PC-9 (cell line): ENCODE results near the gene UNC13A. TPM values are rescaled to one million over a fixed set of nuclear protein-coding genes. Genes with fewer than 3 reads are reported as not detected.
"Not testable (repeated sequence)": the region's sequence is repeated elsewhere in the genome, so short reads cannot be mapped to it uniquely, and the experiment has no call there.

Experiments used
- BruUV-seq: library from RNA; stranded (reverse); fragments of 400-500 nt; replicated peaks from 2 replicates; lab custom pipeline; 2021; lab: Mats Ljungman, UMichigan
- CTCF ChIA-PET: fragments of 300-600 bp; sonication (Branson Sonifier 250); formaldehyde crosslinking; loops from one replicate; lab custom pipeline; 2022; ENCODE audit warnings: antibody characterized with exemption; lab: Charles Lee
- POLR2A ChIA-PET: fragments of 300-600 bp; sonication (Branson Sonifier 250); formaldehyde crosslinking; loops from one replicate; lab custom pipeline; 2022; ENCODE audit warnings: antibody characterized with exemption; ENCODE audit not compliant: unreplicated experiment; lab: Charles Lee
- DNase-seq, 2 experiments: peaks; one replicate each; pipeline versions ENCODE4 v3.0.0 to v3.0.0-alpha.2; 2015 to 2022; ENCODE audit warnings: mixed read lengths in 1 of 2
- H2AFZ ChIP-seq: fragments of 200-600 bp; sonication (generic); 2 replicates; pipeline ENCODE4 v1.8.1; 2017; ENCODE audit warnings: antibody characterized with exemption
- H3F3A ChIP-seq: fragments of 200-600 bp; sonication (generic); 2 replicates; pipeline ENCODE4 v1.8.1; 2017; ENCODE audit warnings: antibody characterized with exemption, mild to moderate bottlenecking, low read depth; ENCODE audit not compliant: insufficient read depth
- H3K27ac ChIP-seq: fragments of 200-600 bp; sonication (generic); 2 replicates; pipeline ENCODE4 v1.6.1; 2016; ENCODE audit warnings: mixed run types
- H3K27me3 ChIP-seq: fragments of 200-600 bp; sonication (generic); 2 replicates; pipeline ENCODE4 v1.6.1; 2016; ENCODE audit warnings: low read depth, mixed run types; ENCODE audit not compliant: insufficient read depth
- H3K36me3 ChIP-seq: fragments of 200-600 bp; sonication (generic); 2 replicates; pipeline ENCODE4 v1.6.1; 2016; ENCODE audit warnings: low read depth, mixed run types
- H3K4me1 ChIP-seq: fragments of 200-600 bp; sonication (generic); replicated peaks from 2 replicates; pipeline ENCODE4 v1.6.1; 2016; ENCODE audit warnings: mixed run types; ENCODE audit not compliant: insufficient read depth
- H3K4me2 ChIP-seq: fragments of 200-600 bp; sonication (generic); 2 replicates; pipeline ENCODE4 v1.6.1; 2017; ENCODE audit warnings: mixed run types
- H3K4me3 ChIP-seq: fragments of 200-600 bp; sonication (generic); 2 replicates; pipeline ENCODE4 v1.6.1; 2016; ENCODE audit warnings: mixed run types
- H3K79me2 ChIP-seq: fragments of 200-600 bp; sonication (generic); 2 replicates; pipeline ENCODE4 v1.6.1; 2017; ENCODE audit warnings: low read depth, mixed run types
- H3K9me2 ChIP-seq: fragments of 200-600 bp; sonication (generic); 2 replicates; pipeline ENCODE4 v1.8.1; 2017; ENCODE audit warnings: mild to moderate bottlenecking; ENCODE audit not compliant: insufficient read depth
- H3K9me3 ChIP-seq: fragments of 200-600 bp; sonication (generic); 2 replicates; pipeline ENCODE4 v1.8.1; 2016; ENCODE audit warnings: low read depth; ENCODE audit not compliant: insufficient read depth
- H4K20me1 ChIP-seq: fragments of 200-600 bp; sonication (generic); 2 replicates; pipeline ENCODE4 v1.8.1; 2017; ENCODE audit not compliant: insufficient read depth
- EZH2 ChIP-seq: fragments of 200-600 bp; sonication (generic); IDR thresholded peaks from 2 replicates; pipeline ENCODE4 v1.8.0; 2017; ENCODE audit warnings: antibody characterized with exemption, low read depth
- intact Hi-C: fragments of 100-400 bp; cut with micrococcal nuclease; formaldehyde crosslinking; loops from one replicate; pipeline ENCODE4 v1.10.0; 2022; ENCODE audit not compliant: unreplicated experiment
- total RNA-seq: library from RNA; stranded (reverse); gene quantifications from 2 replicates; pipeline ENCODE4 v1.2.3, GENCODE V29; 2021
- TF ChIP-seq, protein P1 (sequence below): fragments of 200-600 bp; sonication (generic); conservative IDR thresholded peaks from 2 replicates; pipeline ENCODE4 v1.6.1; 2017; ENCODE audit warnings: mixed run types, antibody characterized with exemption, mild to moderate bottlenecking, moderate library complexity

Gene UNC13A
- total RNA-seq, 1 experiment from 2014 or later, result 0.17 TPM

GRCh38 chr19:17570791-17571190 is 117.4 kb downstream of the UNC13A start:
- Histone ChIP-seq H3K9me3 (no peaks in the 10 kb centered on the region), H3K4me2 (no peak overlapping the region), H2AFZ (no peak overlapping the region), H3K4me3 (no peak overlapping the region), H3K79me2 (0 out of 2 replicates have a peak, but pooled peaks cover 3% of the 10 kb centered on the region), H3K9me2 (no peaks in the 10 kb centered on the region), H3K36me3 (peaks cover 12% of the 10 kb centered on the region; the same call in 1 of the 2 replicates), H3K27ac (no peak overlapping the region), H3K4me1 (peaks cover 11% of the 10 kb centered on the region), H4K20me1 (no peaks in the 10 kb centered on the region), H3F3A (peaks cover 18% of the 10 kb centered on the region), H3K27me3 (no peaks in the 10 kb centered on the region)
- TF ChIP-seq EZH2, result no peak
- TF ChIP-seq, protein P1, sequence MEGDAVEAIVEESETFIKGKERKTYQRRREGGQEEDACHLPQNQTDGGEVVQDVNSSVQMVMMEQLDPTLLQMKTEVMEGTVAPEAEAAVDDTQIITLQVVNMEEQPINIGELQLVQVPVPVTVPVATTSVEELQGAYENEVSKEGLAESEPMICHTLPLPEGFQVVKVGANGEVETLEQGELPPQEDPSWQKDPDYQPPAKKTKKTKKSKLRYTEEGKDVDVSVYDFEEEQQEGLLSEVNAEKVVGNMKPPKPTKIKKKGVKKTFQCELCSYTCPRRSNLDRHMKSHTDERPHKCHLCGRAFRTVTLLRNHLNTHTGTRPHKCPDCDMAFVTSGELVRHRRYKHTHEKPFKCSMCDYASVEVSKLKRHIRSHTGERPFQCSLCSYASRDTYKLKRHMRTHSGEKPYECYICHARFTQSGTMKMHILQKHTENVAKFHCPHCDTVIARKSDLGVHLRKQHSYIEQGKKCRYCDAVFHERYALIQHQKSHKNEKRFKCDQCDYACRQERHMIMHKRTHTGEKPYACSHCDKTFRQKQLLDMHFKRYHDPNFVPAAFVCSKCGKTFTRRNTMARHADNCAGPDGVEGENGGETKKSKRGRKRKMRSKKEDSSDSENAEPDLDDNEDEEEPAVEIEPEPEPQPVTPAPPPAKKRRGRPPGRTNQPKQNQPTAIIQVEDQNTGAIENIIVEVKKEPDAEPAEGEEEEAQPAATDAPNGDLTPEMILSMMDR, result no peak
- DNase-seq, result no peak
- no TSS peak for BruUV-seq
- intact Hi-C loops, result no loop called here
- ChIA-PET POLR2A (no interaction called here), CTCF (no interaction called here)

- H3K9me2 ChIP-seq, H3K27me3 ChIP-seq, H3K4me2 ChIP-seq, DNase-seq, CTCF ChIA-PET, H3K27ac ChIP-seq, H3K79me2 ChIP-seq, POLR2A ChIA-PET, H3K9me3 ChIP-seq, H2AFZ ChIP-seq, intact Hi-C loops, H3K4me3 ChIP-seq, BruUV-seq, H4K20me1 ChIP-seq: not testable (repeated sequence)
- Histone ChIP-seq H3F3A (peaks cover 20% of the 10 kb centered on the region), H3K4me1 (peaks cover 15% of the 10 kb centered on the region), H3K36me3 (peaks cover 12% of the 10 kb centered on the region; the same call in 1 of the 2 replicates)
Measured at GRCh38 chr19:17570291-17570690, 117.9 kb downstream of the UNC13A start.

GRCh38 chr19:17567940-17568339 is 120.2 kb downstream of the UNC13A start:
- no peaks in the 10 kb centered on the region for H3K9me2 ChIP-seq
- no peak overlapping the region for H3K27ac ChIP-seq
- H4K20me1 ChIP-seq, result no peaks in the 10 kb centered on the region
- H3K4me2 ChIP-seq, result no peak overlapping the region
- TF ChIP-seq, protein P1, result no peak
- no peak for TF ChIP-seq EZH2
- peaks cover 36% of the 10 kb centered on the region for H3F3A ChIP-seq
- no peaks in the 10 kb centered on the region for H3K27me3 ChIP-seq
- no peaks in the 10 kb centered on the region for H3K9me3 ChIP-seq
- ChIA-PET POLR2A (no interaction called here), CTCF (no interaction called here)
- 0 out of 2 replicates have a peak, but pooled peaks cover 3% of the 10 kb centered on the region for H3K79me2 ChIP-seq
- intact Hi-C loops, result no loop called here
- no peak overlapping the region for H3K4me3 ChIP-seq
- BruUV-seq, result no TSS peak
- no peak overlapping the region for H2AFZ ChIP-seq
- H3K4me1 ChIP-seq, result peaks cover 26% of the 10 kb centered on the region
- peaks cover 12% of the 10 kb centered on the region for H3K36me3 ChIP-seq
- DNase-seq, result no peak

DNA sequence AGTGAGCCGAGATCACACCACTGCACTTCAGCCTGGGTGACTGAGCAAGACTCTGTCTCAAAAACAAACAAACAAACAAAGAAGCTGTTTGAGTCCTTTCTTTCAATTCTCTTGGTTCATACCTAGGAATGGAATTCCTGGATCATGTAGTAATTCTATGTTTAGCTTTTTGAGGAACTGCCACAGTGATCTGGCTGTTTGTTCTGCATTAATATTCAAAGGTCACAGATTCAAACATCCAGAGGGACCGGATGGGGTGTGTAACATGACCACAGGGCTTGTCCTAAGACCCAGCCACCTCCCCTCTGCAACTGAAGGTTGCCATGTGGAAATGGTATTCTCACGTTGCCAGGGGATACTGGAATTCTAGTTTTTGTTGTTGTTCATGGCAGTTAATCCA is 122.5 kb downstream of the UNC13A start:
- no peak for TF ChIP-seq EZH2
- TF ChIP-seq, protein P1, result no peak
- DNase-seq, result peak; percentile 39 to 98
- Histone ChIP-seq H3K79me2 (0 out of 2 replicates have a peak, but pooled peaks cover 9% of the 10 kb centered on the region), H3K27ac (peak overlapping the region; percentile 69), H3K4me2 (peak overlapping the region; percentile 25), H3K36me3 (peaks cover 8% of the 10 kb centered on the region; the same call in 1 of the 2 replicates), H3K4me1 (peaks cover 26% of the 10 kb centered on the region), H4K20me1 (no peaks in the 10 kb centered on the region), H3F3A (peaks cover 29% of the 10 kb centered on the region), H3K9me3 (no peaks in the 10 kb centered on the region), H3K9me2 (no peaks in the 10 kb centered on the region), H3K27me3 (no peaks in the 10 kb centered on the region), H2AFZ (no peak overlapping the region), H3K4me3 (no peak overlapping the region)
- BruUV-seq, result no TSS peak
- ChIA-PET CTCF (interaction anchor here (0.5 kb wide), 1 partner anchor 34 kb away, joined by 4 read pairs; no protein-coding TSS in a partner anchor), POLR2A (no interaction called here)
- intact Hi-C loops, result no loop called here
